Upper lobe of left lung (tissue), 4 donors: Measurements from ENCODE around the gene CFTR.

Experiments used
- CTCF ChIP-seq, 6 experiments: fragments of 450-650 bp in 4 of 6; fragments of 200-600 bp in 2 of 6; sonication (generic) in 2 of 6; IDR thresholded peaks; one replicate each; pipeline ENCODE4 v1.5.1; 2016 to 2019; ENCODE audit warnings: antibody characterized with exemption in 6 of 6
- EP300 ChIP-seq, 4 donors: sonication (generic); formaldehyde crosslinking; IDR thresholded peaks; one replicate each; pipeline ENCODE4 v1.5.1; 2017; ENCODE audit warnings: antibody characterized with exemption in 4 of 4, control low read depth in 2 of 4
- POLR2AphosphoS5 ChIP-seq, 2 donors: sonication (generic); formaldehyde crosslinking; IDR thresholded peaks; one replicate each; pipeline ENCODE4 v1.5.1; 2017; ENCODE audit warnings: antibody characterized with exemption in 2 of 2

- TF ChIP-seq CTCF (IDR thresholded peaks at IDR 0.05) (no peak), POLR2AphosphoS5 (IDR thresholded peaks at IDR 0.05) (no peak), EP300 (IDR thresholded peaks at IDR 0.05) (no peak)
Observed at GRCh38 chr7:117489016-117489415, 9.2 kb downstream of the CFTR start.
